DMS153 treated with DMSO at 0.1 percent for 48 hours (cell line): ENCODE data around the gene ALDH3B2.
"Not testable (repeated sequence)": the region's sequence is repeated elsewhere in the genome, so short reads cannot be mapped to it uniquely, and the experiment has no call there.

Experiments
- DNase-seq: peaks from one replicate; lab custom pipeline; 2025; ENCODE audit not compliant: unreplicated experiment; lab: John Stamatoyannopoulos, UW

ALDH3B2 gene

DNA sequence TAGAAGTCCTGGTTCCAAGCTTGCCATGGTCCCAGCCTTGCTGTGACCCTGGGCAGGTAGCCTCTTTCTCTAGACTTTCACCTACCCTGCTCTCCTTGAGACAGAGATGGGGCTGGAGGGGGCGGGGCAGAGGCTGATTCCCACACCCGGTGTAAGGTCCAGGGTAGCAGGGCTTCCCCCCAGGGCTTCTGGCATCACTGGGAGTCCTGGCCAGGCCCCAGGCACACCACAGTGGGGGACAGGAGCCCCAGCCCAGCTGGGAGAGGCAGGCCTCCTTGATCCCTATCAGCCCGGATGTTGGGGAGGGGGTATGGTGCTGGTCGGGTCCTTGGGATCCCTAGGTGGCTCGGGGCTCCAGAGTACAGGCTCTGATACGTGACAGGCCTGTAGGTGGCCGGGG, 43.0 kb downstream of the ALDH3B2 start:
- no peak for DNase-seq

GRCh38 chr11:67630943-67631331, 43.5 kb downstream of the ALDH3B2 start:
- no peak for DNase-seq

DNA sequence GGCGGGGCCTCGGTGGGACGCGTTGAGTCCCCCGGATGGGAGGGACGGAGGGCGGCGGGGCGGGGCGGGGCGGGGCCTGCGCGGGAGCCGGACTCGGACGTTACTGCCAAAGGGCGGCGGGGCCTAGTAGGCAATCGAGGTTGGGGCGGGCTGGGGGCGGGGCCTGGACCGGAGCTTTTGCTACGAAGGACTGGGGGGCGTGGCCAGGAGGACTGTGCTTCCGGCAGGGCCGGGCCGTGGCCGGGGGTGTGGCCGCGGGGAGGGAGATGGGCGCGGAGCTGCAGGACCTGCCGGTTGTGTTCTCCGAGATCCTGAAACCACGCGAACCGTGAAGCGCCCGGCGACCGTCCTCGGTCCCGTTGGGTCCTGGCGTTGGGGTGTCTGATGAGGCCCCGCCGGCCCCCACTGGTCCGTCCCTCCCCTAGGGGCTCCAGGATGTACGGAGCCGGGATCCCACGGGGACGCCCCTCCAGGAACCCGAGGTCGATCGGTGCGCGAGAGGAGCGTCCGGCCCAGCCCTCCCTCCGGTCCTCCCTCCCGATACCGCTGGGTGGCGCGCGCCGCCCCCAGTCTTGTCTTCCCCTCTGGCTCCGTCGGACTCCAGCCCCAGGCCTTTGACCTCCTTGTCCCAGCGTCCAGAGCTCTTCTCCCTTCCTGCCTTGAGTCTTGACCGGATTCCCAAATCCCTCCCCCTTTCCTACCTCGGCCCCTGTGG, 44.0 kb downstream of the ALDH3B2 start:
- peak; percentile 86 for DNase-seq

DNA sequence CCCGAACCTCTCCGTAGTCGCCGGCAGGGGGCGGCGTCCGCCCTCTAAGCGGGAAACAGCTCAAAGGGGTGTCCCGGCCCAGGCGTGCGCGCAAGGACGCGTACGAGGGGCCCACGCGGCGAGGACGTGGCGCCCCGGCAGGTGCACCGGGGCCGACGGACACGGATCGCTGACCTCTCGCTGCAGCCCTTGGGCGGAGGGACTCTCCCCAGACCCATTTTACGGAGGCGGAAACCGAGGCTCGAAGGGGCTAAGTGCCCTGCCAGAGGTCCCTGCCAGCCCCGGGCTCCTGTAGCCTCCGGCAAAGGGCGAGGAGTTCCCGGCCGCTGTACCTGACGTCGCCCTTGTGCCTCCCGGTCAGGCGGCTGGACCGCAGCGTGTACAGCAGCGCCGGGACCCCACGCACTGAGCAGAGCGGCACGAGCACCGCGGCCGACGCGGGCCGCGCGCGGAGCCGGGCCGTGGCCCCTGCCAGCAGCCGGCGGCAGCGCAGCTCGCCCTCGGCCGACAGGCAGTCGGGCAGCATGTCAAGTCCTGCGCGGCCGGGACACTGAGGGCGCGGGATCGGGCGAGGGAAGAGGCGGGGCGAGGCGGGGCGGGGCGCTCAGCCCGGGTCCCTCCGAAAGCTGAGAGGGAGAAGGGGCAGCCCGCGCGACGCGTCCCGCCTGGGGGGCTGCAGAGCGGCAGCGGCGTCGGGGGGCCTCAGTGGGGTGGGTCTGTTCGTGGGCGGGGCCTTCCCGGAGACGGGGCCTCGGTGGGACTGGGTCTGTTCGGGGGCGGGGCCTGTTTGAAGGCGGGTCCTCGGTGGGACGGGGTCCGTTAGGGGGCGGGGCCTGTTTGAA, 44.8 kb downstream of the ALDH3B2 start, which contains the start of gene NUDT8:
NUDT8 (minus strand) TSS at position 552 of the 842 bp plus-strand sequence; CDS start at position 526, 26 bp downstream.
- DNase-seq: peak; percentile 54

GRCh38 chr11:67628710-67629385, 45.6 kb downstream of the ALDH3B2 start:
- no peak for DNase-seq

DNA sequence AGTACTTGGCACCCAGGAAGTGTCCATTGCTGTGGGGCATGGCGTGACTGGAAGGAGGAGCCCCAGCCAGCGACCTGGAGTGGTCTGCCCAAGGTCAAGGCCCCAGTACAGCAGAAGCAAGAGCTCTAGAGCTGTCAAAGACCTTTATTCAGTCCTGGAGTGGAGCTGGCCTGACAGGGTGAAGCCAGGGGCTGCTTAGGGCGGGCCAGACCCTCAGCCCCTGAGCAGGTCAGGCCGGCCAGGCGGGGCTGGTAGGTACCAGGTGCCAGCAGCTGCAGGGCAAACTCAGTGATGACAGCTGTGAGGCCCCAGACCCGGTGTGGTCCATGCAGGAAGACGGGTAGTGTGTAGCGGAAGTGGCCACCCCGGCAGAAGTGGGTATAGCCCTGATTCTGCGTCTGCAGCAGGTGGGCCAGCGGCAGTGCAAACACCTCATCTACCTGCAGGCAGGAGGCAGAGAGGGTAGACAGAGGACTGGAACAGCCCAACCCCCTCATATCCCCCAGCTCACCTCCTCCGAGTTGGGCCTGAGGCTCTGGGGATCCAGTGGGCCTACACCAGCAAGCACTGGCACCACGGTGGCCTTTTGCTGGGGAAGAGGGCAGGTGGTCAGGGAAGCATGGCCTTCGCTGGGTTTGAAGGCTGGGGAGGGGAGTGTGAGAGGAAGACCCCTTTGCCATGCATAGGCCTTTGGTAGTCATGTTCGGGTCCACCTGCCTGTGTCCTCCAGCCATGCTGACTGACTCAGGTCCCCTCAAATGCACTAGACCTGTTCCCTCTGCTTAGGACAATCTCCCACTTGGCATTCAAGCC, 46.4 kb downstream of the ALDH3B2 start:
- DNase-seq: no peak

DNA sequence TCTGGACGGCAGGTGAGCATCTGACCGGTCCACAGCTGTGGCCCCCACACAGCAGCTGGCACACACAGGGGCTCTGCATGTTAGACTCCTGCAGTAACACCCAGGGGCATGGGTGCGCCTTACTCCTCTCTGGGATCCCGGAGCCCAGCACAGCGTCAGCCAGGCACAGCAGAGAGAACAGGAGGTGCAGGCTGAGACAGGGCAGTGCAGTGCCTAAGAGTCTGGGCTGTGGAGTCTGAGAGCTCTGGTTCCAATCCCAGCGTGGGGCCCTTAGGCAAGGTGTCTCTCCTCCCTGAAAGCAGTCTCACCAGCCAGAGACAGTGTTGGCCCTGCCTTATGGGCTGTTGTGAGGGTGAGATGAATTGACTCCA, 47.0 kb downstream of the ALDH3B2 start:
- no peak for DNase-seq

DNA sequence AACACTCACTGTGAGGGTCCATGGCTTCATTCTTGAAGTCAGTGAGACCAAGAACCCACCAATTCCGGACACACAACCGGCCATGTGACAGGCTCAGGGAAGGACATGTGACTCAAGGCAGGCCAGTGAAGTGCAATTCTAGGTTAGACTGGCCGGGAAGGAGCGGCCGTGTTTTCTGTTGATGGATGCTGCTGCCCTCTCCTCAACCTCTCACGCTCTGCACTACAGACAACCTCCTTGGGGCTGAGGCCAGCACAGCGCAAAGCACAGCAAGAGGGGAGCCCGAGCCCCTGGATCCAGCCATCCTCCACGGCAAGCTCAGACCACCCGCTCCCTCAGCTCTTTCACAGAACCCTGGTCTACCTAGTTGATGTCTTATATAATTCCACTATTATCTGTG, 47.5 kb downstream of the ALDH3B2 start:
- DNase-seq: no peak

- DNase-seq: not testable (repeated sequence)
These were observed 48.1 kb downstream of the ALDH3B2 start for GRCh38 chr11:67626131-67626833.

GRCh38 chr11:67623795-67624194, 50.6 kb downstream of the ALDH3B2 start:
- not testable (repeated sequence) for DNase-seq

DNA sequence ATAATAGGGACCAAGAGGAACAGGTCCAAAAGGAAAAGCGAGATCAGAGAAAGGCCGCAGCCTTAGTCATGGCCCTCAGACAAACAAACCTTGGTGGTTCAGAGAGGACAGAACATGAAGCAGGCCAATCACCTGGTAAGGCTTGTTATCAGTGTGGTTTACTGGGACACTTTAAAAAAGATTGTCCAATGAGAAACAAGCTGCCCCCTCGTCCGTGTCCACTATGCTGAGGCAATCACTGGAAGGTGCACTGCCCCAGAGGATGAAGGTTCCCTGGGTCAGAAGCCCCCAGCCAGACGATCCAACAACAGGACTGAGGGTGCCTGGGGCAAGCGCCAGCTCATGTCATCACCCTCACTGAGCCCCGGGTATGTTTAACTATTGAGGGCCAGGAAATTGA, 51.5 kb downstream of the ALDH3B2 start:
- not testable (repeated sequence) for DNase-seq

- not testable (repeated sequence) for DNase-seq
These were observed 52.5 kb downstream of the ALDH3B2 start for GRCh38 chr11:67621928-67622327.

GRCh38 chr11:67620621-67621020, 53.8 kb downstream of the ALDH3B2 start:
- not testable (repeated sequence) for DNase-seq

- not testable (repeated sequence) for DNase-seq
These were observed 54.5 kb downstream of the ALDH3B2 start for GRCh38 chr11:67619683-67620618.

DNA sequence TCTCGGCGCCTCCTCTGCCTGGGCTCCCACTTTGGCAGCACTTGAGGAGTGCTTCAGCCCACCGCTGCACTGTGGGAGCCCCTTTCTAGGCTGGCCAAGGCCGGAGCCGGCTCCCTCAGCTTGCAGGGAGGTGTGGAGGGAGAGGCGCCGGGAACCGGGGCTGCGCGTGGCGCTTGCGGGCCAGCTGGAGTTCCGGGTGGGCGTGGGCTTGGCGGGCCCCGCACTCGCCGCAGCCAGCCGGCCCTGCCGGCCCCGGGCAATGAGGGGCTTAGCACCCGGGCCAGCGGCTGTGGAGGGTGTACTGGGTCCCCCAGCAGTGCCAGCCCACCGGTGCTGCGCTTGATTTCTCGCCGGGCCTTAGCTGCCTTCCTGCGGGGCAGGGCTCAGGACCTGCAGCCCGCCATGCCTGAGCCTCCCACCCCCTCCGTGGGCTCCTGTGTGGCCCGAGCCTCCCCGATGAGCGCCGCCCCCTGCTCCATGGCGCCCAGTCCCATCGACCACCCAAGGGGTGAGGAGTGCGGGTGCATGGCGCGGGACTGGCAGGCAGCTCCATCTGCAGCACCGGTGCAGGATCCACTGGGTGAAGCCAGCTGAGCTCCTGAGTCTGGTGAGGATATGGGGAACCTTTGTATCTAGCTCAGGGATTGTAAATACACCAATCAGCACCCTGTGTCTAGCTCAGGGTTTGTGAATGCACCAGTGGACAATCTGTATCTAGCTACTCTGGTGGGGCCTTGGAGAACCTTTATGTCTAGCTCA, 55.3 kb downstream of the ALDH3B2 start:
- not testable (repeated sequence) for DNase-seq

GRCh38 chr11:67617243-67617953, 57.0 kb downstream of the ALDH3B2 start:
- no peak for DNase-seq

- DNase-seq: no peak
These were observed 57.8 kb downstream of the ALDH3B2 start for GRCh38 chr11:67616431-67617242.
